HepG2 (cell line): ENCODE data around the gene ANXA3. TPM values are rescaled to one million over a fixed set of nuclear protein-coding genes. Genes with fewer than 3 reads are reported as not detected.

Experiments used
- ARHGAP35 ChIP-seq: sonication (generic); formaldehyde crosslinking; IDR thresholded peaks from 2 replicates; pipeline ENCODE4 v1.9.0; 2022; ENCODE audit warnings: mild to moderate bottlenecking, inconsistent platforms, moderate library complexity, missing genetic modification reagents, borderline replicate concordance
- EEA1 ChIP-seq: sonication (generic); formaldehyde crosslinking; IDR thresholded peaks from 2 replicates; pipeline ENCODE4 v1.5.1; 2020; ENCODE audit warnings: mild to moderate bottlenecking, missing genetic modification reagents, borderline replicate concordance
- GABPB1 ChIP-seq: IDR thresholded peaks from 2 replicates; pipeline ENCODE4 v1.6.1; 2016; ENCODE audit warnings: mild to moderate bottlenecking, missing genetic modification reagents, moderate library complexity, missing compliant biosample characterization
- HNRNPK ChIP-seq: fragments of 200-400 bp; formaldehyde crosslinking; IDR thresholded peaks from 2 replicates; pipeline ENCODE4 v1.6.1; 2018; ENCODE audit warnings: low read length, low read depth, moderate library complexity, mild to moderate bottlenecking; ENCODE audit not compliant: poor library complexity, severe bottlenecking
- HOXD1 ChIP-seq: sonication (generic); formaldehyde crosslinking; IDR thresholded peaks from 2 replicates; pipeline ENCODE4 v1.5.0; 2020; ENCODE audit warnings: missing genetic modification reagents
- KMT2A ChIP-seq: sonication (generic); formaldehyde crosslinking; IDR thresholded peaks from 2 replicates; pipeline ENCODE4 v1.4.0; 2020; ENCODE audit warnings: missing genetic modification reagents
- PHF21A ChIP-seq: sonication (generic); formaldehyde crosslinking; IDR thresholded peaks from 2 replicates; pipeline ENCODE4 v1.5.0; 2020; ENCODE audit warnings: mild to moderate bottlenecking, missing genetic modification reagents
- SAP130 ChIP-seq: IDR thresholded peaks from 2 replicates; pipeline ENCODE4 v1.6.1; 2016; ENCODE audit warnings: low read depth
- SIN3A ChIP-seq: IDR thresholded peaks from 2 replicates; pipeline ENCODE4 v1.6.1; 2011; ENCODE audit warnings: low read depth, mild to moderate bottlenecking, control low read depth, low read length, borderline replicate concordance
- SMARCE1 ChIP-seq: fragments of 450-650 bp; IDR thresholded peaks from 2 replicates; pipeline ENCODE4 v1.6.1; 2017; ENCODE audit warnings: borderline replicate concordance
- ZNF253 ChIP-seq: sonication (generic); formaldehyde crosslinking; IDR thresholded peaks from 2 replicates; pipeline ENCODE4 v1.8.0; 2022; ENCODE audit warnings: mild to moderate bottlenecking, missing genetic modification reagents, borderline replicate concordance
- ZNF274 ChIP-seq: sonication (generic); formaldehyde crosslinking; IDR thresholded peaks from 2 replicates; pipeline ENCODE4 v1.5.1; 2020; ENCODE audit warnings: mild to moderate bottlenecking, missing genetic modification reagents
- ZNF563 ChIP-seq: sonication (generic); formaldehyde crosslinking; IDR thresholded peaks from 2 replicates; pipeline ENCODE4 v1.8.0; 2022; ENCODE audit warnings: mild to moderate bottlenecking, moderate library complexity, missing genetic modification reagents
- ZNF615 ChIP-seq: sonication (generic); formaldehyde crosslinking; IDR thresholded peaks from 2 replicates; pipeline ENCODE4 v1.5.0; 2020; ENCODE audit warnings: mild to moderate bottlenecking, missing genetic modification reagents, borderline replicate concordance
- ZNF724P ChIP-seq: sonication (generic); formaldehyde crosslinking; IDR thresholded peaks from 2 replicates; pipeline ENCODE4 v1.8.0; 2022; ENCODE audit warnings: missing genetic modification reagents, borderline replicate concordance
- ZNF768 ChIP-seq: sonication (generic); formaldehyde crosslinking; IDR thresholded peaks from 2 replicates; pipeline ENCODE4 v1.4.0; 2020; ENCODE audit warnings: missing genetic modification reagents
- ZSCAN31 ChIP-seq: sonication (generic); formaldehyde crosslinking; IDR thresholded peaks from 2 replicates; pipeline ENCODE4 v1.5.0; 2020; ENCODE audit warnings: low read depth, mild to moderate bottlenecking, missing genetic modification reagents
- polyA plus RNA-seq, 8 experiments: library from polyadenylated mRNA; depleted of rRNA in 3 of 8; stranded (reverse) in 7 of 8; unstranded in 1 of 8; fragments of >200 nt; fragmentation: Illumina TruSeq in 4 of 8; extraction: Trizol in 4 of 8; gene quantifications; 2 replicates each; pipeline versions ENCODE4 v1.2.1 to v1.2.3, GENCODE V29; 2011 to 2016; ENCODE audit warnings: low read depth in 4 of 8, missing spikeins in 1 of 8, mixed read lengths in 1 of 8; ENCODE audit not compliant: insufficient read depth in 1 of 8
- total RNA-seq, 5 experiments: library from RNA; depleted of rRNA; stranded (reverse); fragments of >200 nt; fragmentation: Illumina TruSeq; extraction: Trizol; gene quantifications; 2 replicates each; pipeline ENCODE4 v1.2.3, GENCODE V29; 2016; ENCODE audit warnings: low read depth in 1 of 5
- TF ChIP-seq, protein P1 (sequence below): sonication (generic); formaldehyde crosslinking; IDR thresholded peaks from 2 replicates; pipeline ENCODE4 v1.5.0; 2020; ENCODE audit warnings: missing genetic modification reagents
- TF ChIP-seq, protein P2 (sequence below): sonication (generic); formaldehyde crosslinking; IDR thresholded peaks from 2 replicates; pipeline ENCODE4 v1.8.0; 2023; ENCODE audit warnings: mild to moderate bottlenecking, missing genetic modification reagents
- TF ChIP-seq, protein P3 (sequence below): sonication (generic); formaldehyde crosslinking; IDR thresholded peaks from 2 replicates; pipeline ENCODE4 v1.5.0; 2020; ENCODE audit warnings: missing genetic modification reagents
- TF ChIP-seq, protein P4 (sequence below): sonication (generic); formaldehyde crosslinking; IDR thresholded peaks from 2 replicates; pipeline ENCODE4 v1.8.0; 2022; ENCODE audit warnings: missing genetic modification reagents, mild to moderate bottlenecking, borderline replicate concordance

ANXA3 gene
- total and polyA plus RNA-seq, 2 of the 13 experiments (the other 11 are each of a cell fraction or from before 2014, with no cell fraction given) = 6.5 to 6.9 TPM

DNA sequence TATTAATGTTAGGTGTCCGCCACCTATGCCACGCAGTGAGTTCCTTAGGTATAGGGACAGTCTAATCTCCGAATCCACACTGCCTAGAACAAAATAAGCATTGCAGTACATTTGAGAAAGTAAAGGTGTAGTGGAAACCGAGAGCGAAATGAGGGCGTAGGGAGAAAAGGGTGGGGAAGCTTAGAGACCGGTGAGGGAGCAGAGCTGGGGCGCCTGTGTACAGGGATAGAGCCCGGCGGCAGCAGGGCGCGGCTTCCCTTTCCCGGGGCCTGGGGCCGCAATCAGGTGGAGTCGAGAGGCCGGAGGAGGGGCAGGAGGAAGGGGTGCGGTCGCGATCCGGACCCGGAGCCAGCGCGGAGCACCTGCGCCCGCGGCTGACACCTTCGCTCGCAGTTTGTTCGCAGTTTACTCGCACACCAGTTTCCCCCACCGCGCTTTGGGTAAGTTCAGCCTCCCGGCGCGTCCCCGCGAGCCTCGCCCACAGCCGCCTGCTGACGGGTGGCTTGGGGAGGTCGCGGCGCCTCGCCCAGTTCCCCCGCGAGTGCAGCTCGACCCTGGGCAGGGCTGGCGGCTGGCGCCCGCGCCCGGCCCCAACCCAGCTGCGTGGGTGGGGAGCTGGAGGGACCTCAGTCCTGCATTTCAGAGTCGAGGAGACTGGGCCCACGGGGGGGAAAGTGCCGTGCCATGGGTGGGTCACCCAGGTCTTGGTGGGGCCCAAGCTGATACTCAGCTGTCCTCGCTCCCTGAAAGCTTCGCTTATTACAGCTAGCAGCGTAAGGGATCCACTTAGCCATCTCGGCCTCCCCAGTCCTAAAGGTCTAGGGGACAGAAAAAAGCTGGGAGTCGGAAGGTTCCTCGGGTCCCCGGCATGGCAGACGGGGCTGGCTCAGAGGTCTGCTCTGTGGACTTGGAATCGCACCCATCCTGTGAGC, at the start of gene ANXA3 (continued):
- TF ChIP-seq ARHGAP35 (CRISPR knock-in tag) (0 out of 2 replicates have a peak, but pooled peaks have one; percentile 57), ZNF615 (CRISPR knock-in tag) (no peak), KMT2A (0 out of 2 replicates have a peak, but pooled peaks have one; percentile 26), ZNF768 (CRISPR knock-in tag) (peak; percentile 37; the same call in 1 of the 2 replicates), GABPB1 (CRISPR knock-in tag) (peak; percentile 51; the same call in 1 of the 2 replicates), SIN3A (no peak), HNRNPK (peak; percentile 45), SMARCE1 (no peak), ZNF563 (CRISPR knock-in tag) (0 out of 2 replicates have a peak, but pooled peaks have one; percentile 56), SAP130 (CRISPR knock-in tag) (peak; percentile 45), EEA1 (peak; percentile 87; the same call in 1 of the 2 replicates), ZNF724P (CRISPR knock-in tag) (0 out of 2 replicates have a peak, but pooled peaks have one; percentile 26), ZNF274 (no peak), ZNF253 (CRISPR knock-in tag) (0 out of 2 replicates have a peak, but pooled peaks have one; percentile 22), PHF21A (CRISPR knock-in tag) (no peak), HOXD1 (CRISPR knock-in tag) (0 out of 2 replicates have a peak, but pooled peaks have one; percentile 47), ZSCAN31 (CRISPR knock-in tag) (0 out of 2 replicates have a peak, but pooled peaks have one; percentile 36)
- TF ChIP-seq, protein P1, sequence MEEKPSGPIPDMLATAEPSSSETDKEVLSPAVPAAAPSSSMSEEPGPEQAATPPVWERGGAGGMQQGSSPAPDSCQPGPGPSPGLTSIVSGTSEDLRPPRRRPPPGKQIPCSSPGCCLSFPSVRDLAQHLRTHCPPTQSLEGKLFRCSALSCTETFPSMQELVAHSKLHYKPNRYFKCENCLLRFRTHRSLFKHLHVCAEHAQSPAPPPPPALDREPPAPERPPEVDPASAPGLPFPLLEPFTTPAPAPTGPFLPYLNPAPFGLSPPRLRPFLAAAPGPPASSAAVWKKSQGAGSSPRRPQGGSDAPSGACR (CRISPR knock-in tag) = no peak
- TF ChIP-seq, protein P2, sequence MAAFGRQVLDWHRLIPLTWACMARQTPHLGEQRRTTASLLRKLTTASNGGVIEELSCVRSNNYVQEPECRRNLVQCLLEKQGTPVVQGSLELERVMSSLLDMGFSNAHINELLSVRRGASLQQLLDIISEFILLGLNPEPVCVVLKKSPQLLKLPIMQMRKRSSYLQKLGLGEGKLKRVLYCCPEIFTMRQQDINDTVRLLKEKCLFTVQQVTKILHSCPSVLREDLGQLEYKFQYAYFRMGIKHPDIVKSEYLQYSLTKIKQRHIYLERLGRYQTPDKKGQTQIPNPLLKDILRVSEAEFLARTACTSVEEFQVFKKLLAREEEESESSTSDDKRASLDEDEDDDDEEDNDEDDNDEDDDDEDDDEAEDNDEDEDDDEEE (CRISPR knock-in tag) = 0 out of 2 replicates have a peak, but pooled peaks have one; percentile 45
- TF ChIP-seq, protein P3, sequence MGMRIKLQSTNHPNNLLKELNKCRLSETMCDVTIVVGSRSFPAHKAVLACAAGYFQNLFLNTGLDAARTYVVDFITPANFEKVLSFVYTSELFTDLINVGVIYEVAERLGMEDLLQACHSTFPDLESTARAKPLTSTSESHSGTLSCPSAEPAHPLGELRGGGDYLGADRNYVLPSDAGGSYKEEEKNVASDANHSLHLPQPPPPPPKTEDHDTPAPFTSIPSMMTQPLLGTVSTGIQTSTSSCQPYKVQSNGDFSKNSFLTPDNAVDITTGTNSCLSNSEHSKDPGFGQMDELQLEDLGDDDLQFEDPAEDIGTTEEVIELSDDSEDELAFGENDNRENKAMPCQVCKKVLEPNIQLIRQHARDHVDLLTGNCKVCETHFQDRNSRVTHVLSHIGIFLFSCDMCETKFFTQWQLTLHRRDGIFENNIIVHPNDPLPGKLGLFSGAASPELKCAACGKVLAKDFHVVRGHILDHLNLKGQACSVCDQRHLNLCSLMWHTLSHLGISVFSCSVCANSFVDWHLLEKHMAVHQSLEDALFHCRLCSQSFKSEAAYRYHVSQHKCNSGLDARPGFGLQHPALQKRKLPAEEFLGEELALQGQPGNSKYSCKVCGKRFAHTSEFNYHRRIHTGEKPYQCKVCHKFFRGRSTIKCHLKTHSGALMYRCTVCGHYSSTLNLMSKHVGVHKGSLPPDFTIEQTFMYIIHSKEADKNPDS = no peak
- TF ChIP-seq, protein P4, sequence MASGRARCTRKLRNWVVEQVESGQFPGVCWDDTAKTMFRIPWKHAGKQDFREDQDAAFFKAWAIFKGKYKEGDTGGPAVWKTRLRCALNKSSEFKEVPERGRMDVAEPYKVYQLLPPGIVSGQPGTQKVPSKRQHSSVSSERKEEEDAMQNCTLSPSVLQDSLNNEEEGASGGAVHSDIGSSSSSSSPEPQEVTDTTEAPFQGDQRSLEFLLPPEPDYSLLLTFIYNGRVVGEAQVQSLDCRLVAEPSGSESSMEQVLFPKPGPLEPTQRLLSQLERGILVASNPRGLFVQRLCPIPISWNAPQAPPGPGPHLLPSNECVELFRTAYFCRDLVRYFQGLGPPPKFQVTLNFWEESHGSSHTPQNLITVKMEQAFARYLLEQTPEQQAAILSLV (CRISPR knock-in tag) = peak; percentile 71; the same call in 1 of the 2 replicates
